ENCODE results near the gene PLEKHH2.

PLEKHH2 gene

GRCh38 chr2:43812006-43812405 lies 174.9 kb downstream of the PLEKHH2 start:
- ATAC-seq, result no peak

GRCh38 chr2:43812947-43813346 lies 175.9 kb downstream of the PLEKHH2 start:
- no peak for DNase-seq
- no peak for ATAC-seq

More at GRCh38 chr2:43812006-43812405, 174.9 kb downstream of the PLEKHH2 start:
- no peak for DNase-seq

- DNase-seq (no peak), ATAC-seq (no peak)
These were observed 177.7 kb downstream of the PLEKHH2 start for GRCh38 chr2:43814711-43815110.
